Erythroblast (primary cell): Measurements from ENCODE around the gene BEND6.

Experiments
- DNase-seq, 2 experiments: peaks; one replicate each; lab custom pipeline; 2025; lab: John Stamatoyannopoulos, UW
- GATA1 ChIP-seq: IDR thresholded peaks from 2 replicates; pipeline ENCODE4 v1.6.1; 2011; ENCODE audit warnings: low read depth, mild to moderate bottlenecking, control low read depth, low read length, moderate library complexity
- POLR2A ChIP-seq: IDR thresholded peaks from 2 replicates; pipeline ENCODE4 v1.6.1; 2011; ENCODE audit warnings: mild to moderate bottlenecking, low read length

BEND6 gene

GRCh38 chr6:56930846-56931245 lies 24.1 kb upstream of the BEND6 start:
- no peak for DNase-seq
- TF ChIP-seq GATA1, result no peak

GRCh38 chr6:56932910-56933477 lies 21.9 kb upstream of the BEND6 start:
- DNase-seq, result no peak
- TF ChIP-seq GATA1 (no peak), POLR2A (no peak)

GRCh38 chr6:56933650-56934049 lies 21.3 kb upstream of the BEND6 start:
- DNase-seq, result no peak
- TF ChIP-seq POLR2A (no peak), GATA1 (no peak)

GRCh38 chr6:56934876-56935275 lies 20.0 kb upstream of the BEND6 start:
- no peak for DNase-seq
- no peak for TF ChIP-seq POLR2A
- no peak for TF ChIP-seq GATA1

- no peak for DNase-seq
- no peak for TF ChIP-seq POLR2A
- TF ChIP-seq GATA1, result no peak
These were observed 18.4 kb upstream of the BEND6 start for GRCh38 chr6:56936466-56936865.

DNA sequence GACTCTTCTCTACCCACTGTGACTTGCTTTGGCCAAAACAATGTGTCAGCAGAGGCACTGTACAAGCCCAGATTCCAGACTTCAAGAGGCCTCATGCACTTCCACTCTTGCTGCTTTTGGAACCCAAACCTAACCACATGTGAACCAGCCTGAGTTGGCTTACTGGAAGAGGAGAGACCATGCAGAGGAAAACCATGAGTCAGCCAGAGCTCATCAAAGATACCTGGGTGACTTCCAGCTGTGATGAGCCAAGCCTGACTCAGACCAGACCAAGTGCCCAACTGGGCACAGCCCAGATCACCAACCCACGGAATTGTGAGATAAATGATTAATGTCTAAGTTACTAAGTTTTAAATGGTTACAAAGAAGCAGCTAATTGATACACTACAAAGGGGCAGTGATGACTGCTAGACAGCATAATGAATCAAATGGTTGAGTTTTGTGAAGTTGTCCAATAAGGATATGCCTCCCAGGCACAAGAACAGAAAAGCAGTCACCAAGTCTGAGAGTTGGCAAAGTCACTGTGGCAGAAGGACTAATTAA lies 16.2 kb upstream of the BEND6 start:
- DNase-seq, result peak in 1 of 2 experiments; percentile 47
- TF ChIP-seq GATA1 (no peak), POLR2A (no peak)

DNA sequence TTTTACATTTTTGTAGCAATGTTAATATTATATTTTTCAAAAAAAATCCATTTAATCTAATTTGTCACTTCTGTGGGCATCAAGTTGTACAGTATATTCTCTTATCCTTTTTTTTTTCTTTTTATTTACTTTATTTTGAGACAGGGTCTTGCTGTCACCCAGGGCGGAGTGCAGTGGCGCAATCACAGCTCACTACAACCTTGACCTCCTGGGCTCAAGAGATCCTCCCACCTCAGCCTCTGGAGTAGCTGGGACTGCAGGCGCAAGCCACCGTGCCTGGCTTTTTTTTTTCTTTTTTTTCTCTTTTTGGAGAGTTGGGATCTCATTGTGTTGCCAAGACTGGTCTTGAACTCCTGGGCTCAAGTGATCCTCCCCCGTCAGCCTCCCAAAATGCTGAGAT lies 14.4 kb upstream of the BEND6 start:
- TF ChIP-seq GATA1, result no peak
- no peak for TF ChIP-seq POLR2A
- no peak for DNase-seq

DNA sequence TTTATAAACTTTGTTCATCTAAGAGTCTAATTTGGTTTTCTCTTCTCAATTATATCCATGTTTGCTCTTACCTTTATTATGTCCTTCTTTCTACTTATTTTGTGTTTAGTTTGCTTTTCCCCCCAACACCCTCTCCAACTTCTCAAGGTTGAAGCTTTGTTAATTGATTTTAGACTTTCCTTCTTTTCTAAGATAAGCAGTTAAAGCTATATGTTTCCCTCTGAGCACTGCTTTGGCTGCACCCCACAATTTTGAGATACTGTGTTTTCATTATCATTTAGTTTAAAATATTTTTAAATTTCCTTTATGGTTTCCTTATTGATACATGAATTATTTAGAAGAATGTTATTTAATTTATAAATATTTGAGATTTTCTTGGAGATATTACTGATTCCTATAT lies 13.9 kb upstream of the BEND6 start:
- TF ChIP-seq POLR2A, result no peak
- no peak for TF ChIP-seq GATA1
- no peak for DNase-seq

DNA sequence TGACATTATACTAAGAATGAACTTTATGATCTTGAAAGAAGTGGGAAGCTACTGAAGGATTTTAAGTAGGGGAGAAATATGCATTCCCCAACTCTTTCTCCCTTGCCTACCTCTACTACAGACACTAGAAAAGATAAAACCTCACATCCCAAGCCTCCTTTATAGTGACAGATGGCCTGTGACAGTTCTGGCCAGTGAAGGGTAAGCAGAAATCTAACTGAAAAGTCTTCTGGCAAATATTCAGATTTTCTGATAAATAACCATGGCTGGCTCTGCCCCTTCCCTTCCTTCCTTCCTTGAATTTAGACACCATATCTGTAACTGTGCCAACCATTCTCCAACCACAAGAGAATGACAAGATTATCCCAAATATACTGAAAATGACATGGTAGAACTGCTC lies 10.2 kb upstream of the BEND6 start:
- TF ChIP-seq POLR2A (no peak), GATA1 (no peak)
- no peak for DNase-seq

- DNase-seq, result no peak
- no peak for TF ChIP-seq GATA1
- no peak for TF ChIP-seq POLR2A
These were observed 8.5 kb upstream of the BEND6 start for GRCh38 chr6:56946368-56946767.

DNA sequence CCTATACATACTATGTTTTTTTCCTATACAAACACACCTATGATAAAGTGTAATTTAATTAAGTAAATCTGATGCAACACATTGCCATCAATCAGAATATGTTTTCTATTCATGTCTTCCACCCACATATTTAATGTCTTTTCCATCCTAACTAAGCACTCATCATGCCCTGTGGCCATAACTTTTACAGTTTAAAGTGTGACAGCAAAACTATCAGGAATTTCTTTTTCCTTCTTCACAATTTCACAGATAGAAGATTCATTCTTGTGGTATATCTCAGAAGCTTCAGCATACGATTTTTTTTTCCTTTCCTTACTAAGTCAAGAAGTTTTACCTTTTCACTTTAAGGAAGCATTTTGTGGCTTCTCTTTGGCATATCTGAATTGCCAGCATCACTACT lies 7.0 kb upstream of the BEND6 start:
- no peak for DNase-seq
- TF ChIP-seq POLR2A (no peak), GATA1 (no peak)

- no peak for DNase-seq
- no peak for TF ChIP-seq GATA1
- no peak for TF ChIP-seq POLR2A
These were observed 5.6 kb upstream of the BEND6 start for GRCh38 chr6:56949265-56949664.

- no peak for TF ChIP-seq POLR2A
- no peak for TF ChIP-seq GATA1
- DNase-seq, result no peak
These were observed 4.9 kb upstream of the BEND6 start for GRCh38 chr6:56949925-56950495.

DNA sequence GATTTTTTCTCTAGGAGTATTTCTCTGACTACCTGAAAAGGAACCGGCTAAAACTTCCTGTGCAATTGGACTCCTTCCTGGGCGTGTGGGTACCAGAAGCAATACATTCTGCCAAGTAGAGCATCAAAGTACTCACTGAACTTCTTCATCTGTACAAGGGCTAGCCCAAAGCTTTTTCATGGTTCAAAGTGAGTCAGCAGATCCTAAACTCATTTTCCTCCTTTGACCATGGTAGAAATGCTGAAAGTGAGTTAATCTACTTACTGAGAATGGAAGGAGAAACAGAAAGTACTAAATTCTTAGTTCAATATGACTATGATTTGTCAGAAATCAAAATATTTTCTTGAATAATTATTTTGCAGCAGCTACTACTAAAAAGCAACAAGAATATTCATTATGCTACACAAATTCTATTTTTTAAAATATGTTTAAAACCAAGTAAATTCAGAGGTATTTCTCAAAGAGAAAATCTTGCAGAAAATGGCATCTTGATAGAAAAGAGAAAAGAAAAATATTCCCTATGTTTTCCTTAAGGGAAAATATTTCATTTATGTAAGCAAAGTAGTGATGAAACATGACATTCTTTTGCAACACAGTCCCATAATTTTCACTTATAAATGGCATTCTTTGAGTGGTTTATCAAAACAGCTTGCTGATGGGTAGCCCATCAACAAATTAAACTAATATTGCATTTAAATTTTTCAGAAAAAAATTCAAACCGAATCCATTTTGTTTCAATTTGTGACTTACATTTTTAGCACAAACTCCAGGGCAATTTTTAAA lies 3.7 kb upstream of the BEND6 start:
- TF ChIP-seq GATA1 (no peak), POLR2A (no peak)
- peak; percentile 15 to 42 for DNase-seq
